Osteoblast (primary cell): ENCODE measurements around the gene LRBA. TPM values are rescaled to one million over a fixed set of nuclear protein-coding genes. Genes with fewer than 3 reads are reported as not detected.

Experiments
- DNase-seq: peaks from one replicate; pipeline ENCODE4 v3.0.0; 2011; ENCODE audit warnings: low spot score, mixed read lengths; ENCODE audit not compliant: insufficient read length; ENCODE audit errors: missing footprints
- H2AFZ ChIP-seq: 2 replicates; pipeline ENCODE4 v1.6.0; 2011; ENCODE audit warnings: mild to moderate bottlenecking, low read length
- H3K27ac ChIP-seq: 2 replicates; pipeline ENCODE4 v1.5.1; 2011; ENCODE audit warnings: mild to moderate bottlenecking, low read depth, low read length, moderate library complexity
- H3K27me3 ChIP-seq: 2 replicates; pipeline ENCODE4 v1.6.0; 2012; ENCODE audit warnings: mild to moderate bottlenecking, control low read depth, inconsistent platforms, low read length, moderate library complexity; ENCODE audit not compliant: insufficient read depth
- H3K36me3 ChIP-seq: 2 replicates; pipeline ENCODE4 v1.5.1; 2011; ENCODE audit warnings: mild to moderate bottlenecking, low read length, control low read depth, moderate library complexity; ENCODE audit not compliant: insufficient read depth
- H3K4me1 ChIP-seq: 2 replicates; pipeline ENCODE4 v1.5.1; 2011; ENCODE audit warnings: mild to moderate bottlenecking, low read length, control low read depth, moderate library complexity; ENCODE audit not compliant: insufficient read depth
- H3K4me2 ChIP-seq: 2 replicates; pipeline ENCODE4 v1.6.0; 2011; ENCODE audit warnings: mild to moderate bottlenecking, low read length; ENCODE audit not compliant: insufficient read depth
- H3K4me3 ChIP-seq: fragments of 200-600 bp; sonication (generic); 3 replicates; pipeline ENCODE4 v1.5.1; 2012; ENCODE audit warnings: mild to moderate bottlenecking, low read length, inconsistent platforms; ENCODE audit not compliant: insufficient read depth
- H3K79me2 ChIP-seq: 2 replicates; pipeline ENCODE4 v1.6.0; 2012; ENCODE audit warnings: mild to moderate bottlenecking, low read length, control low read depth, inconsistent platforms; ENCODE audit not compliant: insufficient read depth
- H3K9me3 ChIP-seq: 2 replicates; pipeline ENCODE4 v1.5.1; 2011; ENCODE audit warnings: low read depth, low read length, control low read depth
- H4K20me1 ChIP-seq: 2 replicates; pipeline ENCODE4 v1.6.0; 2012; ENCODE audit warnings: mild to moderate bottlenecking, low read length, control low read depth; ENCODE audit not compliant: insufficient read depth
- CTCF ChIP-seq: IDR thresholded peaks from 2 replicates; pipeline ENCODE4 v1.5.1; 2011; ENCODE audit warnings: mild to moderate bottlenecking, low read depth, low read length, moderate library complexity; ENCODE audit errors: extremely low read depth
- total RNA-seq: library from RNA; depleted of rRNA; stranded (reverse); fragments of >200 nt; gene quantifications from 2 replicates; pipeline ENCODE4 v1.2.3, GENCODE V29; 2012

Gene LRBA
- total RNA-seq, 1 donor: 67.3 TPM

DNA sequence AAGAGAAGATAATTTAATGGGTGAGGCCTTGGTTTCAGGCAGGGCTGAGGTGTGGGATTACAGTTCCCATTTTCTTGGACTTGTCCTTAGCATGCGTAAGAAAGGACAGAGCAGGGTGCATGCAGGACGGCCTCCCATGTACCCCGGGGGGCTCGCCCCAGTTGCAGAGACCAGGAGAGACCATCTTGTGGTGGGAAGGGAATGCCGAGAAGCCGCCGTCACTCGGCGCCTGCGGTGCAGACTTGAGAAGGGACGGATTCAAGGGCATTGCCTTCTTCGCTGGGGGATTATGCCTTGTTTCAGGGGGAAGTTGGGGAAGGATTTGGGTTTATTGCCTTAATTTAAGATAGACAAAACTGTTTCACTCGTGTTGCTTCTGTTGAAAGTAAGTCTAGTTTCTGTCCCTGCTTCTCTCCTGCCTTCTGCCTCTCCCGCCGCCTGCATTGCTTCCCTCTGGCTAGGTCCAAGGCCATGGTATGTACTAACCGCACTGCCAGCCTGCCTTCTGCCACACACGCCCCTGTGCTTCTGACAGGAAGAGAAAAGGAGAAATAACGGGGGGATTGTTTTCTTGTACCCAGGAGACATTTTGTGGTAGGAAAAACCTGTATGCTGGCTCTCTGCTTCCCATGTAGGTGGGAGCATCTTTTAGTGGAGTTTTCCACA, 761.0 kb downstream of the LRBA start:
- H3K4me3 ChIP-seq: no peak overlapping the region
- H3K36me3 ChIP-seq: peaks cover 38% of the 10 kb centered on the region
- no peak for DNase-seq
- no peaks in the 10 kb centered on the region for H4K20me1 ChIP-seq
- H2AFZ ChIP-seq: no peak overlapping the region
- no peak overlapping the region for H3K4me2 ChIP-seq
- no peaks in the 10 kb centered on the region for H3K9me3 ChIP-seq
- no peaks in the 10 kb centered on the region for H3K79me2 ChIP-seq
- no peaks in the 10 kb centered on the region for H3K4me1 ChIP-seq
- no peak for TF ChIP-seq CTCF
- H3K27me3 ChIP-seq: no peaks in the 10 kb centered on the region
- H3K27ac ChIP-seq: no peak overlapping the region

DNA sequence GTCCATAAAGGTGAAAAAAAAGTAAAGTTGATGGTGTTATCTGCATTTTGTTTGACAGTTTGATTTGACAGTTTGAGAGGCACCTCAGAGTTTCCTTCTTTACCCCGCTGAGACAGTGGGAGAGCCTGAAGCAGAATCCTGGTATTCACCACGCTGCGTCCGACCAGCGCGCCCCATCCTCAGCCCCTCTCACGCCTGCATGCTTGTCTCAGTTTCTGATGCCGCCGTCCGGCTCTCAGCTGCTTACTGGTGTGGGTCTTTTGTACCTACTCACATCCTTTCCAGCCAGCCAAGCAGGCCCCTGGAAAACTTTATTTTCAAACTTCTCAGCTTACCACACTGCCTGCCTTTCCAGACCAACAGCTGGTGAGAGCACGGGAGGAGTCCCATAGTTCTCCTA, 761.7 kb downstream of the LRBA start:
- no peaks in the 10 kb centered on the region for H3K9me3 ChIP-seq
- no peaks in the 10 kb centered on the region for H4K20me1 ChIP-seq
- no peaks in the 10 kb centered on the region for H3K27me3 ChIP-seq
- no peak overlapping the region for H3K27ac ChIP-seq
- no peaks in the 10 kb centered on the region for H3K4me1 ChIP-seq
- H3K79me2 ChIP-seq: no peaks in the 10 kb centered on the region
- peaks cover 45% of the 10 kb centered on the region for H3K36me3 ChIP-seq
- no peak overlapping the region for H3K4me2 ChIP-seq
- no peak overlapping the region for H2AFZ ChIP-seq
- no peak for TF ChIP-seq CTCF
- no peak for DNase-seq
- H3K4me3 ChIP-seq: no peak overlapping the region

- peaks cover 51% of the 10 kb centered on the region for H3K36me3 ChIP-seq
- TF ChIP-seq CTCF: no peak
- H3K4me1 ChIP-seq: no peaks in the 10 kb centered on the region
- no peak overlapping the region for H3K4me3 ChIP-seq
- no peak overlapping the region for H2AFZ ChIP-seq
- H3K4me2 ChIP-seq: no peak overlapping the region
- no peaks in the 10 kb centered on the region for H3K27me3 ChIP-seq
- no peaks in the 10 kb centered on the region for H3K9me3 ChIP-seq
- H3K79me2 ChIP-seq: no peaks in the 10 kb centered on the region
- DNase-seq: peak; percentile 83
- H3K27ac ChIP-seq: no peak overlapping the region
- H4K20me1 ChIP-seq: no peaks in the 10 kb centered on the region
These were observed 762.3 kb downstream of the LRBA start for GRCh38 chr4:150252741-150253140.

GRCh38 chr4:150252306-150252705, 762.8 kb downstream of the LRBA start:
- H3K4me2 ChIP-seq: no peak overlapping the region
- no peak overlapping the region for H3K4me3 ChIP-seq
- H3K9me3 ChIP-seq: no peaks in the 10 kb centered on the region
- no peaks in the 10 kb centered on the region for H4K20me1 ChIP-seq
- H3K27me3 ChIP-seq: no peaks in the 10 kb centered on the region
- no peak overlapping the region for H3K27ac ChIP-seq
- H2AFZ ChIP-seq: no peak overlapping the region
- no peaks in the 10 kb centered on the region for H3K79me2 ChIP-seq
- no peak for DNase-seq
- TF ChIP-seq CTCF: no peak
- peaks cover 54% of the 10 kb centered on the region for H3K36me3 ChIP-seq
- H3K4me1 ChIP-seq: no peaks in the 10 kb centered on the region
